ENCODE measurements around the gene TMEM98.
"Not testable (repeated sequence)": the region's sequence is repeated elsewhere in the genome, so short reads cannot be mapped to it uniquely, and the experiment has no call there.

TMEM98 gene

DNA sequence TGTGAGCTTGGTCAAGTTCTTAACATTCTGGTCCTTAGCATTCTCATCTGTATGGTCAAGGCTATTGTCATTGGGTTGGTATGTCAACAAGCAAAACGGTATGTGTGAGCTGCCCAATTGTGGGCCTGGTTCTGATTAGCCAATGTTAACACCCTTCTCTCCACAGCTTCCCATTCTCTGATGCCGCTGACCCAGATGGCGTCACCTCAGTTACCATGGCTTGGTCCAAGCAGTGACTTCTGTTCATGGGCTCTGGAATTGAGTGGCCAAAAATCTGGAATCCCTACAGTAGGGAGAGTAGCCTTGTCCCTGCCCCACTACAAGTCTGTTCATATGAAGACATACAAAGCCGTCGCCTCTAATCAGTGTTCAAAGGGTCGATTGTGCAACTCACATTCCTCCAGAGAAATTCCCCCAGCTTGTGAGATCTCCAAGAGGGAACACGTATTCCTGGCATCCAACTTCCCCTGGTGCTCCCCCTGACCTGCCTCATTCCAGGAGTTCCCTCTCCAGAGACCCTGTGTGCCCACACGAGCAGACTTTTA, 15.8 kb downstream of the TMEM98 start:
- no peak for DNase-seq

DNA sequence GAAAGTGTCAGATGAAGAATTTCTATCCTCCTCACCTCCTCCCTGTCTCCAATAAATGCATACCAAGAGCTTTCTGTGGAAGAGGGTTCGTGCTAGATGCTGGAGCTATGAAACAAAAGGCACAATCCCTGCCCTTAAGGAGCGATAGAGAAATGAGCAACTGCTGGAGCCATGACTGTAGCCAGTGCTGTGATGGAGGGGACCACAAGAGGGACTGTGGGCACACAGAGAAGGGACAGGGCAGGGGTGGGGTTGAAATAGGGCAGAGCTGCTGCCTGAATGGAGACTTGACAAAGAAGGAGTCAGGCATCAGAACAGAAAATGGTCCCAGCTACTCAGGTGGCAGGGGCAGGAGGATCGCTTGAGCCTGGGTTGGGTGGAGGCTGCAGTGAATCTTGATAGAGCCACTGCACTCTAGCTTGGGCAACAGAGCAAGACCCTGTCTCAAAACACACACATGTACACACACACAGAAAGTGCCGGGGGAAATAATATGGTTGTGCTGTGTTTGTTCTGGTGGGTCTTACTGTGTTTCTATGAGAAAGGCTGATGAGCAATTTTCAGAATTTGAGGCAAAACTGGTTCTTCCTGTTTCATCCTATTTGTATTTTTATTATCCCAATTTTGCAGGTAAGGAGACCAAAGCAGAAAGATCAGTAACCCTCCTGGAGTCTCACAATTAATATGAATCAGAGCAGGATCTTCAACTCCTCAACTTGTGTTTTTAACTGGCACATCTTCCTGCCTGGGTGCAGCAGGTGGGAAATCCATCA, 16.5 kb downstream of the TMEM98 start:
- no peak for DNase-seq

DNA sequence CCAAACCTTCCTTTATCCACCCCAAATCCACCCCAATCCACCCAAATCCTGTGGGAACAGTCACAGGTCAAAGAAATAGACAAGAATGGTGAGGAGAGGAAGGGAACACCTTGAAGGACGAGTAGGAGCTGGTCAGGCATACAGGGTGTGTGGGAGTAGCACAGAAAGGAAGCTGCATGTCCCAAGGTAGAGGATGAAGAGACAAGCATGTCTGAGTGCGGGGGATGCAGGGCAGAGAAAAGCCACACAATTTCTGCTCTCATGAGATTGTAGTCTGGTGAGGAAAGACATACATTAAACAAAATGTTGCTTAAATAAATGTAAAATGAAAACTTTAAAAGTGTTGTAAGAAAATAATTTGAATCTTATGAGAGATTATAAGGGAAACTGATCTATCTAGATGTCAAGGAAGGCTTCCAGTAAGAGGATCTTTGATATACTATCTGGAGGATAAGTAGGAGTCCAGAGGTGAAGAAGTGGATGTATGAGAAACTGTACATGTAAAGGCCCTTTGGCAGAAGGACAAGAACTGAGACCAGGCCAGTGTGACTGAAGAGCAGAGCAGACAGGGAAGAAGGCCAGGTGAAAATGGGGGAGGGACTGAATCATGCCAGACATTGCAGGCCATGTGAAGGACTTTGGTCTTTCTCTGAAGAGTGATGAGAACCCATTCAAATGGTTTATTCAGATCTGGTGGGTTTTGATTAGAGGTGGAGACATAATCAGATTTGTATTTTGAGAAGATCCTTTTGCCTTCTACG, 18.6 kb downstream of the TMEM98 start:
- DNase-seq, result no peak

DNA sequence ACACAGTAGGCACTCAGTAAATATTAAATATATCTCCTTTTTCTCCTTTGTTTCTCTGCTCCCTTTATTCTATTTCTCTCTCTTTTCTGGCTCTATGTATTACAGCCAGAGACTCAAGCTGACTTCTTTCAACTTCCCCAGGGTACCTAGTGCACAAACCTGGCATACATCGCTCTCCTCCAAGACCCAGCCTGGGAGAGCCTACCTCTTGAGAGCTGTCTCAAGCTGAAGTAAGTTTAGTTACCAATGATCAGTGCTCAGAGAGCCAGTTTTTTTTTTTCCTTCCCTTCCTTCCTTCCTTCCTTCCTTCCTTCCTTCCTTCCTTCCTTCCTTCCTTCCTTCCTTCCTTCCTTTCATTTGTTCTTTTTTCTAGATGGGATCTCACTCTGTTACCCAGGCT, 19.8 kb downstream of the TMEM98 start:
- DNase-seq, result no peak

DNA sequence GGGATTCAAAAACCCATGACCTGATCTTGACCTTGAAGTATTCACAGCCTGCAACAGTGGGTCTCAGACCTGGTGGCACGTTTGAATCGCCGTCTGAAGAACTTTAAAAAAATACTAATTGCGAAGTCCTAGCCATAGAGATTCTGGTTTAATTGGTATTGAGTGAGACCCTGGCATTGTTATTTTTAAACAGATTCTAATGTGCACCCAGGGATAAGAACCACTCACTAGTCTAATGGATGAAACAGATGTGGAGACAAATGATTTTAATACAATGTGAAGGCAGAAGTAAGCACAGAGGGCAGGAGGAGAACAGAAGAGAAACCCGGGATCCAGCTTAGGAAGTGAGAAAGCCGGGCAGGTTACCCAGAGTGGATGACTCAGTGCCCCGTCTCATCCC, 21.2 kb downstream of the TMEM98 start:
- no peak for DNase-seq

DNA sequence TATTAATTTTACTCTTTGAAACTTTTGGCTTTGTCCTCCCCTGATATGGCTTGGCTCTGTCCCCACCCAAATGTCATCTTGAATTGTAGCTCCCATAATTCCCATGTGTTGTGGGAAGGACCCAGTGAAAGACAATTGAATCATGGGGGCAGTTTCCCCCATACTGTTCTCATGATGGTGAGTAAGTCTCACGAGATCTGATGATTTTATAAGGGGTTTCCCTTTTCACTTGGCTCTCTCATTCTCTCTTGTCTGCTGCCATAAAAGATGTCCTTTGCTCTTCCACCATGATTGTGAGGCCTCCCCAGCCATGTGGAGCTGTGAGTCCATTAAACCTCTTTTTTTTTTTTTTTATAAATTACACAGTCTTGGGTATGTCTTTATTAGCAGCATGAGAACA, 24.5 kb downstream of the TMEM98 start:
- peak; percentile 44 to 61 (median 44) for DNase-seq

DNA sequence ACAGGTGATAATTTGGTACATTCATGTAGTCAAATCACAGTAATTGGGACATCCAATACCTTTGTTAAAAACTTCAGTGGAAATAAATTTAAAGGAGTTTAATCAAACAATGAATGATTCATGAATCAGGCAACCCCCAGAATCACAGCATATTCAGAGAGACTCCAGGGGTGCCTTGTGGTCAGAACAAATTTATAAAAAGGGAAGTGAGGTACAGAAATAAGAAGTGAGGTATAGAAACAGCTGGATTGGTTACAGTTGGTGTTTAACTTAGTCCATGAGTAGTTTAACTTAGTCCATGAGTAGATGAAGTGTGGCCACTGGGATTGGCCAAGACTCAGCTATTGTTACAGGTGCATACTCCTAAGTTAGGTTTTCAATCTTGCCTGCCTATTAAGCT, 25.1 kb downstream of the TMEM98 start:
- peak; percentile 22 to 44 (median 38) for DNase-seq

DNA sequence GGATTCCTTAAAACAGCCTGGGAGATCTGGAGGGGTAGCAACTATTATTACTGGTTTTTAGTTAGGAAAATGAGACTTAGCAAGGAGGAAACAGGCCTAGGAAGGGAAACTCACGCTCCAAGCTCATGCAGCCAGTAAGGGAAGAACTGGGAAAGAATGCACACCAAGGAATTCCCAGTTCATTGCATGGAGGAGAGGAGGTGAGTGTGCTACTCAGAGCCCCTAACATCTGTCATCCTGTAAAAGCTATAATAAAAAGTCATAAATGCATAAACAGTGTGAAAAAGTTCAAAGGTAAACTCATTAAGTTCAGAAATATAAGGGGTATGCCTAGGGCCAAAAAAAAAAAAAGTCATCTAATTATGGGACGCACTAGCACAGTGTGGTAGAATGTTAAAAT, 25.9 kb downstream of the TMEM98 start:
- DNase-seq, result no peak

DNA sequence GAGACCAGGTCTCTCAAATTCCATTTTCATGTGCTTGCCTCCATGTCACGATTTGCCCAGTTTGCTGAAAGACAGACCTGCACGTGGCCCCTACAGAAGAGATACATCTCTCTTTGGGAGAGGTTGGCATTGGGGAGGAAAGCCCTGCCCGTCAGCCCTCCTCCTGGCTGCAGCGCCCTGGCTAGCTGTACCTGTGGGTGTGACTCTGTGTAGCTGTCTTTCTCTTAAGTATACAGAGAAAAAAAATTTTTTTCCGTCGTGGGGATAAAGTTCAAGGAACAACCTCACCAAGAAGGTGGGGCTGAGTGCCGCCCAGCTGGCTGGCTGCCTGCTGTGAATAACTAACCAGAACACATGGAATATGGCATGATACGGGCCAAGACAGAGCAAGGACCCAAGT, 26.5 kb downstream of the TMEM98 start:
- no peak for DNase-seq

DNA sequence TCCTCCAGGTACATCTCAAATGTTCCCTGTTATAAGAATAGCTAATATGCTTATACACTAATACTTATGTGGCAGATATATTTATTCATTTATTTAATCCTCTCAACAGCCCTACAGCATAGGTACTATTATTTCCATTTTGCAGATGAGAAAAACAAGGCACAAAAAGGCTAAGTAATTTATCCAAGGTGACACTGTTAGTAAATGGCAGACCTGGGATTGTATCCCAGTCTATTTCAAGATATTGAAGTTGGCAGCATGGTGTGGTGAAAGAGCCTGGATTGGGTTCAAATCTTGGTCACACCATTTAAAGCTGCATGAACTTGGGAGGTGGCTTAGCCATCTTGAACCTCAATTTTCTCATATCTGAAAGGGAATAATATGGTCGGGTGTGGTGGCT, 27.2 kb downstream of the TMEM98 start:
- DNase-seq, result no peak

DNA sequence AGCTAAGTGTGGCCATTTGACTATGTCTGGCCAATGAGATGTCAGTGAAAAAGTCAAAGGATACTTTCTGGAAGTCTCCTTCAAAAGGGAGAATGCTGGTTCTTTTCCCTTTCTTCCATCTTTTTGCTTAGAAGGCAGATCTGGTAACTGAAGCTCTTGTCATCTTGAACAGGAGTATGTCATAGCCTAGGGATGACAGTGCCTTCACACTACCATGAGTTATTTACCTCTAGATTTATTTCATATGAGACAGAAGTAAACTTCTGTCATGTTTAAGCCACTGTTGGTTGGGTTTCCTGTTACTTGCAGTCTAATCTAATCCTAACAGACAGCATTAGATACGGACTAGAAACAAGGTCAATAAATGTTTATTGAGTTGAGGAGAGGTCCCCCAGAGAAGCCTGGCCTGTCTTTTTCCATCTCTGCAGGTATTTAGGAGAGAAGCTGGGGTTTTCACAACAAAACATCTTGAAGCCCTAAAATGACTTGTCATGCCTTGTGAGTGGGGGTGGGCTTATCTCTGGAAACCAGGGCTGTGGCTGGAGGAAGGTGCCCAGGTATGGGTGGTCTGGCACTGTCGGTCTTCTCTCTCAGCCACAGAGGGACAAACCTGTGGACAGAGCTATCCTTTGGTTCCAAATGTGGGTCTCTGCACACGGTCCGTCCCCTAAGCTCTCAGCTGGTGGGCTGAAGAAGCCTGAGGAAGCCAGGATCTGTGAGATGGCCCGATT, 28.5 kb downstream of the TMEM98 start:
- DNase-seq, result no peak

DNA sequence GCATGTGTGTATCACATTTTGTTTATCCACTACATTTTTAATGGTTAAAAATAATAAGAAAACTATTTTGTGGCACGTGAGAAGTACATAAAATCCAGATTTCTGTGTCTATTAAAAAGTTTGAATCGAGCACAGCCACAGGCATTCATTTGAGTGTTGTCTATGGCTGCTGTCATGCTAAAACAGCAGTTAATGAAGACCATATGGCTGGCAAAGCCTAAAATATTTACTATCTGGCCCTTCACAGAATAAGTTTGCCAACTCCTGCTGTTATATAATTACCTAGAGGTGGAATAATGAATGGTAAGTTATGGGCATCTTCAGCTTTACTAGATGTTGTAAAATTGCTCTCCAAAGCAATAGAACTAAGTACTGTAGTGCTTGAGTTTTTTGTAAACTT, 30.5 kb downstream of the TMEM98 start:
- DNase-seq, result no peak

DNA sequence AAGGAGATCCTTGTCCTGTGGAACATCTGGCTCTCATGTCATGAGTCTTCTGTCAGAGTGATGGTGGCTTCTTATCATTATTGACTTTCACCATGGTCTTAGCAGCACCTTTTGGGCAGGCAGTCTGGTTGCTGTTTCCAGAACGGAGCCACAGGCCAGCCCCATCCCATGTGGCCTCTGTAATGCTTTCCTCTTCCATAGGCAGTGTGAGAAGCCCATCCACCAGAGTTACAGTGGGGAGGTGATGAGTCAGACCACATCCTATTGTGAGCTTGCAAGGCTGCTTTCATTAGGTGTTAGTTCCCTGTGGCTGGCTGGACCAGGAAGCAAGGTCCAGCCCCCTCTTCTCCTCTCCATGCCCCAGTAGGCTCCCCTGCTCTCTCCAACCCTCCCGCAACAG, 32.9 kb downstream of the TMEM98 start:
- no peak for DNase-seq

DNA sequence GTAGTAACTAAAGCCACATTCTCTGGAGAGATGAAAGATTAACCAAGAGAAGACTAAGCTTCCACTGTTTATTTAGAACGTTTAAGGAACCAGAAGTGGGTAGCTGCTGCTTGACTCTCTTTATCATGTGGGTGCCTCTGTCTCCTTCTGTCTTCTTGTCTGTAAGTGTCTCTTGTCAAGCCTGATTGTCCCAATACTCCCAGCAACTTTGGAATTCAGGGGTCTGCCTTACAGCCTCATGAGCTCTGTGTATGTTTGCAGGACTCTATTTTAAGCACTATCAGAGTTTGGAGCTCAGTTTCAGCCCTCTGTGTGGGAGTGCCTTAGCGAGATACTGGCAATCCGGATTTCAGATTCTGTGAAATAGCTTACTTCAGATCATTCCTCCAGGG, 34.4 kb downstream of the TMEM98 start:
- no peak for DNase-seq

DNA sequence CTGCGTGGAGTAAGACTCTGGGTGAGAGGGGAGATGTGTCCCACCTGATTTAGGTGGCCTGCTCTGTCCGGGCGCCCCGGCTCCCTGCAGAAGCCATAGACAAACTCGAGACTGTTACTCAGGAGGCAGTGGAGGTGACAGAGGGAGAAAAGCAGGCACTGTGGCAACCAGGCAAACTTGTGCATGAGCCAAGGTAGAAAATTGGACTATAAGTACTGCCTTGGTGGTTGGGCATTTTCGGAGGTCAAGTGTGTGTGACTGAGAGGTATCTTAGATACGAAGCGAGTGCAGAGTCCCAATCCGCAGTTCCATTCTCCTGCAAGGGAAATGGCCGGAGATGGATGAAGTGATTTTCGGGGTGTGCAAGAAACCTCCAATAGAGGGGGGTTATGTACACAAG, 36.6 kb downstream of the TMEM98 start:
- no peak for DNase-seq

DNA sequence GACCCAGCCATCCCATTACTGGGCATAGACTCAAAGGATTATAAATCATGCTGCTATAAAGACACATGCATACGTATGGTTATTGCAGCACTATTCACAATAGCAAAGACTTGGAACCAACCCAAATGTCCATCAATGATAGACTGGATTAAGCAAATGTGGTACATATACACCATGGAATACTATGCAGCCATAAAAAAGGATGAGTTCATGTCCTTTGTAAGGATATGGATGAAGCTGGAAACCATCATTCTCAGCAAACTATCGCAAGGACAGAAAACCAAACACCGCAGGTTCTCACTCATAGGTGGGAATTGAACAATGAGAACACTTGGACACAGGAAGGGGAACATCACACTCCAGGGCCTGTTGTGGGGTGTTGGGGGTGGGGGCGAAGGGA, 41.3 kb downstream of the TMEM98 start:
- not testable (repeated sequence) for DNase-seq

DNA sequence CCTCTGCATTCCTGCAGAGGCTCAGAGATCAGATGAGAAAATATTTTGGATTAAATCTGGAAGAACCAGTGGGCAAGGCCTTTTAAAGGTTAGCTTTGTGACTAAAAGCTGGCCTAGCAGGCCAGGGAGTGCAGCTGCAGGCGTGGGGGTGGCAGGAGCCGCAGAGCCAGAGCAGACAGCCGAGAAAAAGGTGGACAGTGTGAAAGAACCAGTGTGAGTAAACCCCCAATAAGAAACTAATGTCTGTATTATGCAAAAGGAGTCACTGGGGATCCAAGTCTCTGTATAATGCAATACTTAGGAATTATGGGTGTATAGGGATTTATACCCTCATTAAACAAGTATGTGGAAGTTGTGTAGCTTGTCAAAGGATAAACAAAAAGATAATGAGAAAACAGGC, 42.3 kb downstream of the TMEM98 start:
- DNase-seq, result no peak

DNA sequence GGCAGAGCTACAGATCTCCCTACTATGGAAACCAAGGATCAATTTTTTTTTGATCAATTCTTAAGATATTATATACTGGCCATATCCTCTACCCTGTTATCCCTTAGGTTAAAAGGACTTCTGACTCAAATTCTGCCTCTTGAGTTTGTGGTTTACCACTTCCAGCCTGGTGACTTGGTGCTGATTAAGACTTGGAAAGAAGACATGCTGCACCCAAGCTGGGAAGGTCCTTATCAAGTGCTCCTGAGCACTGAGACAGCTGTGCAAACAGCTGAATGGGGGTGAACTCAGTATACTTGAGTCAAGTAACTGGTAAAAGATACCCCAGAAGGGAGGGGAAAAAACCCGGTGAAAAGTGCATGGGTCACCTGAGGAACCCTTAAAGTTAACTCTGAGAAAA, 43.2 kb downstream of the TMEM98 start:
- no peak for DNase-seq

DNA sequence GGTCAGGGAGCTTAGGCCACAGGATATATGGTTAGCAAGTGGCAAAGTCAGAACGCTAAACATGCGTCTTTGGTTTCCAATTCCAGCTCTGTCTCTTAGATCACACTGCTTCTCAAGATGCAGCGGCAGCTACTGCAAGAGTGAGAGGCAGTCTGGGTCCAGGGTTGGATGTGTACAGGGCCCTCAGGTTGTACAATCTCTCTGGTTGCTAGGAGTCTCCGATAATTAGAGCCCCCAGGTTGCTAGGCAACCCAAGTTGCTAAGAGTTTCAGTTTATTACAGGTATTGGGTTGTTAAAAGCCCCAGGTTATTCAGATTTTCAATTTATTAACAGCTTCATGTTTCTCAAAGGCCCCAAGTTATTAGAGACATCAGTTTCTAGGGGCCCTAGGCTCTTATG, 48.2 kb downstream of the TMEM98 start:
- no peak for DNase-seq

DNA sequence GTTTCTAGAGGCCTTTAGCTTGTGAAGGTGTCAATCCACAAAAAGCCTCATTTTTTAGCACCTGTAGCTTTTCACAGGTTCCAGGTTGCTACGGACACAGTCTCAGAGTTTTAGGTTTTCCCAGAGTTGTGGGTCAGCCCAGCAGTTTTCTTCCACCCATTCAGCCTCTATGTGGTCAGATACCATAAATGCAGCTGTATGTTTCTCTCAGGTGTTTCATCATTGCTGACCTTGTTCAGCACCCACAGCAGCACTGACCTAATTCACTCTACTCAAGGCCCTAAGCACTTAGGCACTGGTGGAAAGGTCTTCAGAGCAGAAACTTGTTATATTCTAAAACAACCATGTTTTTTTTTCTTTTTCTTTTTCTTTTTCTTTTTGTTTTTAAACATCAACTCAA, 48.7 kb downstream of the TMEM98 start:
- no peak for DNase-seq

DNA sequence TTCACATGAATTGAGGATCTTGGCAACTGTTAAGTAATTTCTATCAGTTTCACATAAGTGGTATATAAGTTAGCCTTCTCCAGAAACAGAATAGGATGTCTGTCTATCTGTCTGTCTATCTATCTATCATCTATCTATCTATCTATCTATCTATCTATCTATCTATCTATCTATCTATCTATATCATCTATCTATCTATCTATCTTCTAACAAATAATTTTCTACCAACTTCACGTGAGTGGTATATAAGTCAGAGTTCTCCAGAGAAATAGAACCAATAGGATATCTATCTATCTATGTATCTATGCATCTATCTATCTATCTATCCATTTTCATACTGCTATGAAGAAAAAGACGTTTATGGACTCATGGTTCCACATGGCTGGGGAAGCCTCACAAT, 52.3 kb downstream of the TMEM98 start:
- no peak for DNase-seq

DNA sequence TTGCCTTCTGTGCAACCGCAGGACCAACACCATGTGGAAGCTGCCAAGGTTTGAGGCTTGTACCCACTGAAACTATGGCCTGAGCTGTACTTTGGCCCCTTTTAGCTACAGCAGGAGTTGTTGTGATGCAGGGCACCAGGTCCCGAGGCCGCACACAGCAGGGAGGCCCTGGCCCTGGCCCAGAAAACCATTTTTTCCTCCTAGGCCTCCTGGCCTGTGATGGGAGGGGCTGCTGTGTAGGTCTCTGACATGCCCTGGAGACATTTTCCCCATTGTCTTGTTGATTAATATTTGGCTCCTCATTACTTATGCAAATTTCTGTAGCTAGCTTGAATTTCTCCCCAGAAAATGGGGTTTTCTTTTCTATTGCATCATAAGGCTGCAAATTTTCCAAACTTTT, 53.7 kb downstream of the TMEM98 start:
- not testable (repeated sequence) for DNase-seq

DNA sequence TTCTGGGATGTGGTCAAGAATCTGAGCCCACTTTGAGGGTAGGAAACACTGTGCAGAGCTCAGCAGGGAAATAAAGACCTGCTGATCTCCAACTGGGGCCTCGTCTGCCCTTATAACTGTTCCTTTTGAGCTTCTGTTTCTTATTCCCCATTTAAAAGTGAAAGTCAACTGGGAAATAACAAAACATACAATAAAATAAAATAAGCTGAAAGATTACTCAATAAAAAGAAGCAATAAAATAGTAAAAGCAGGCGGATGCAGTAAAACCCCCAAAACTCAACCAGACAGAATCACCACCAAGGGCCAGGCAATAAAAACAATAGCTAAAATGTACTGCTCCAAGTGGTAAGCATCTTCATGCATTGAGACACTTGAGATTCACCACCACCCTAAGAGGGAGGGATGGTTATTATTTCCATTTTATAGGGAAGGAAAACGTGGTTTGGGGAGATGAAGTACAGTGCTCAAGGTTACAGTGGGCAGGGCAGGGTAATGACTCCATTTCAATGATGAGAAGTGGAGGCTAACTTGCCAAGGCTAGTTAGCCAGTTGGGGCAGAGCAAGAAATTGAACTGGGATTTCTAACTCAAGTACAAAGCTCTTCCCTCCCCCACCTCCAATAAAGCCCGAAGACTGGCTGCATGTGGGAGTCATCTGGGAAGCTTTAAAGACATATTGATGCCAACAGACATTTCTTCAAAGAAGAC, 57.2 kb downstream of the TMEM98 start:
- no peak for DNase-seq
